ENCODE measurements around the gene KCNJ4.

The KCNJ4 gene

DNA sequence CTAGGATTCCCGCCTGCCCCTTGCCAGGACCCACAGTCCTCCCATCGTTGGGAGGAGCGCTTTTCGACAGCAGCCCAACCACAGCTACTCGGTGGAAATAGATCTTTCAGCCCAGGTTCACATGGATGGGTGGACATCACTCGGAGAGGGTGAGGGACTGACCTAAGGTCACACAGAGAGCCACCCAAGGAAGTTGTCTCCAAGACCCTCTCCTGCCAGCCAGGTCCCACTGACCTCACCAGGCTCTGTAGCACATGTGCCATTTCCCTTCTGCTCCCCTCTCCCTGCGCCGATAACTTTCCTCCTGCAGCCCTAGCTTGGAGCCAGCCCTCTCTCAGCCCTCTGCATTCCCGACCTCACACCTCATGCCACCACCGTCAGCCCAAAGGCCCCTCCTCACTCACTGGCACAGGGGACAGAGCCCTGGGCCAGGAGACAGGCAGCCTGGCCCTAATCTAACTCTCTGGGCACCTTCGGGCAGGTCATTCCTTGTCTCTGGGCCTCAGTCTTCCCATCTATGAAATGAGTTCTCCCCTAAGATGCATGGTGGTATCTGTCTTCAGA is 4.7 kb downstream of the KCNJ4 start:
- no peak overlapping the region for H3K27ac Mint-ChIP-seq
- H3K27me3 Mint-ChIP-seq, result peaks cover 92% of the 10 kb centered on the region
- peaks cover 9% of the 10 kb centered on the region for H3K4me1 Mint-ChIP-seq
- no peaks in the 10 kb centered on the region for H3K9me3 Mint-ChIP-seq
- H3K36me3 Mint-ChIP-seq, result no peaks in the 10 kb centered on the region
- H3K4me3 Mint-ChIP-seq, result no peak overlapping the region
- no peak for ATAC-seq

DNA sequence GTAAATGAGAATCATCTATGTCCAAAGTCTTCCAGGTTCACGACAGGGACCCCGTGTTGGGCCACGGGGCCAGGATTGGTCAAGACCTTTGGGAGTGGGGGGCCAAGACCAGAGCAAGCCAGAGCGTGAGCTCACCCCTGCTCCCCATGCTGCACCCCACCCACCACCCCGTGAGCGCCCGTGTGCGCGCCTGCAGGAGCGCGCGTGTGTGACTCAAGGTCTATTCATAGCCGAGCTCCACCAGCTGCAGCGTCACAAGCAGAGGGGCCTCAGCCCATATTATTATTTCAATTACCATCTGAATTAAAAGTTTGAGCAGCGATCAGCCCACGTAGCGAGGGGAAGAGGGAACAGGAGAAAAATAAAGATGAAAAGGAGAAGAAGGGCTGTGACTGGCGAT is 5.2 kb downstream of the KCNJ4 start:
- no peaks in the 10 kb centered on the region for H3K9me3 Mint-ChIP-seq
- peaks cover 9% of the 10 kb centered on the region for H3K4me1 Mint-ChIP-seq
- H3K36me3 Mint-ChIP-seq, result no peaks in the 10 kb centered on the region
- H3K27me3 Mint-ChIP-seq, result peaks cover 98% of the 10 kb centered on the region
- H3K4me3 Mint-ChIP-seq, result no peak overlapping the region
- ATAC-seq, result no peak
- no peak overlapping the region for H3K27ac Mint-ChIP-seq

- H3K27me3 Mint-ChIP-seq, result peaks cover 98% of the 10 kb centered on the region
- no peaks in the 10 kb centered on the region for H3K9me3 Mint-ChIP-seq
- no peak overlapping the region for H3K4me3 Mint-ChIP-seq
- ATAC-seq, result no peak
- peaks cover 4% of the 10 kb centered on the region for H3K4me1 Mint-ChIP-seq
- H3K27ac Mint-ChIP-seq, result no peak overlapping the region
- H3K36me3 Mint-ChIP-seq, result no peaks in the 10 kb centered on the region
Measured at GRCh38 chr22:38448945-38449745, 5.9 kb downstream of the KCNJ4 start.

- Mint-ChIP-seq H3K4me3 (no peak overlapping the region), H3K27ac (no peak overlapping the region), H3K9me3 (no peaks in the 10 kb centered on the region), H3K36me3 (no peaks in the 10 kb centered on the region), H3K4me1 (no peaks in the 10 kb centered on the region), H3K27me3 (peaks cover 91% of the 10 kb centered on the region)
- ATAC-seq, result no peak
Measured at GRCh38 chr22:38446018-38446601, 8.9 kb downstream of the KCNJ4 start.

DNA sequence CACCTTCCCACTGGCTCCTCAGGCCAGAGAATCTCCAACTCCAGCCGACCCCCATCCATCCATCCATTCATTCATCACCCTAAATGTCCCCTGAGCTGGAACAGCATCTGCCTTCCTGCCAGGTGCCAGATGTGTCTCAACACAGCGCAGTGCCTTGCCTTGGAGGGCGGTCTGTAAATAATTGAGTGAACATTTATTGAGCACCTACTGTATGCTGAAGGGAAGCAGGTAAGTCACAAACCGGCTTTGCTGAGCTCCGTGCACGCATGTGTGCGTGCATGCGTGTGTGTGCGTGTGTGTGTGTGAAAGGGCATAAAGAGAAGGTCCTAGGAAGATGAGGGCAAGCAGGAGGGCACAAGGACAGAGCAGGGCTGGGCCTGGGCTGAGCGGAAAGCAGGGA is 10.2 kb downstream of the KCNJ4 start:
- Mint-ChIP-seq H3K36me3 (no peaks in the 10 kb centered on the region), H3K9me3 (no peaks in the 10 kb centered on the region), H3K4me3 (no peak overlapping the region), H3K4me1 (no peaks in the 10 kb centered on the region), H3K27me3 (peaks cover 89% of the 10 kb centered on the region), H3K27ac (no peak overlapping the region)
- ATAC-seq, result no peak

- no peak overlapping the region for H3K4me3 Mint-ChIP-seq
- peaks cover 86% of the 10 kb centered on the region for H3K27me3 Mint-ChIP-seq
- H3K36me3 Mint-ChIP-seq, result no peaks in the 10 kb centered on the region
- H3K9me3 Mint-ChIP-seq, result no peaks in the 10 kb centered on the region
- H3K4me1 Mint-ChIP-seq, result no peaks in the 10 kb centered on the region
- no peak for ATAC-seq
- H3K27ac Mint-ChIP-seq, result no peak overlapping the region
Measured at GRCh38 chr22:38443628-38444521, 11.1 kb downstream of the KCNJ4 start.

DNA sequence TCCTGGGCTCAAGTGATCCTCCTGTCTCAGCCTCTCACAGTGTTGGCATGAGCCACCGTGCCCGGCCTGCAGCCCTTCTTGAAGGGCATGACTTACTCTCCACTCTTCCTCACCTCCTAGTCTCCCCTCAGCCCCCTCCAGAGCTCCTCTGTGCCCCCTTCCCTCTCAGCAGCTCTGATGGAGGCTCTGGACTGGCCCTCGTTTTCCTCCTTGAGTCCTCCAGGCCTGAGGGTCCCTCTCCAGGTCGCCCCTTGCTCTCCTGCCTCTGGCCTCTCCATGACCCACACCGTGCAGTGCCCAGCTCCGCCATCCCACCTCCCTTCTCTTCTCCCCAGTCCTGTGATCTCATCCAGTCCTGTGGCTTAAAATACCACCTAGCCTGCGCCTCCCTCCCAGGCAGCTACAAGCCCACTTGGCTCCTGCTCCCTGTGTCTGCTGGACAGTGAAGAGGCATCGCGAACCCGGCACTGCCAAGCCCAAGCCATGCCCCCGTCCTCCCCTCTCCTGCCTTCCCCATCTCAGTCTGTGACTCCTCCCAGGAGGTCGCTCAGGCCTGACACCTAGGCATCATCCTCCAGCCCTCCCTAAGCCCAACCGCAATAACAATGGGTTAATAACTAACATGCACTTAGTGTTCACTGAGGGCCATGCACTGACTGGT is 11.9 kb downstream of the KCNJ4 start:
- H3K4me1 Mint-ChIP-seq, result no peaks in the 10 kb centered on the region
- no peaks in the 10 kb centered on the region for H3K36me3 Mint-ChIP-seq
- H3K27me3 Mint-ChIP-seq, result peaks cover 86% of the 10 kb centered on the region
- H3K9me3 Mint-ChIP-seq, result no peaks in the 10 kb centered on the region
- H3K27ac Mint-ChIP-seq, result no peak overlapping the region
- no peak overlapping the region for H3K4me3 Mint-ChIP-seq
- ATAC-seq, result no peak

- peaks cover 85% of the 10 kb centered on the region for H3K27me3 Mint-ChIP-seq
Measured at GRCh38 chr22:38441620-38442287, 13.2 kb downstream of the KCNJ4 start.

DNA sequence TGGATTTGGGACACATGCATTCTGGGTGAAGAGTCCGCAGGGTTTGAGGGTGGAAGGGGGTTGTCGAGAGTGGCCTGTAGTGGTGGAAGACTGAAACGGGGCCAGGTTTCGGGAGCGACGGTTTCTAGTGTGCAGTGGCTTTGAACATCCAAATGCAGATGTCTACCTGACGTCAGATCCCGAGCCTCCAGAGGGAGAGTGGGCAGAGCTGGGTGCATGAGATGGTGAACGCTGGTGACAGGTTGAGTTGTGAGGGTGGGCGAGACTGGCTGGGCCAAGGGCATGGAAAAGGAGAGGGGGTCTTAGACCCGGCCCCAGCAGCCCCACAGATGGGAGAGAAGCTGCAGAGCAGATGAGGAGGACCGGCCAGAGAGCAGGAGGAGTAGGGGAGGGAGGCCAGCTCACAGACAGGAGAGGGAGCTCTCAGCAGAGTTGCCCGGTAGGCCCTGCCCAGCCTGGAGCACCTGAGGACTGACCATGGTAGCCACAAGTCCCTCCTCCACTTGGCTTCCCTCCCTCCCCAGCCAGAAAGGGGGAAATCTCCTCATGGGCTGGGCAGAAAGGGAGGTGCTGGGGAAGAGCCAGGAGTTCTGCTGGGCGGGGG is 14.2 kb downstream of the KCNJ4 start:
- ATAC-seq, result no peak
- no peaks in the 10 kb centered on the region for H3K36me3 Mint-ChIP-seq
- H3K4me1 Mint-ChIP-seq, result no peaks in the 10 kb centered on the region
- no peak overlapping the region for H3K4me3 Mint-ChIP-seq
- H3K27ac Mint-ChIP-seq, result no peak overlapping the region
- H3K27me3 Mint-ChIP-seq, result peaks cover 87% of the 10 kb centered on the region
- no peaks in the 10 kb centered on the region for H3K9me3 Mint-ChIP-seq

More at GRCh38 chr22:38441620-38442287, 13.2 kb downstream of the KCNJ4 start:
- no peaks in the 10 kb centered on the region for H3K36me3 Mint-ChIP-seq
- H3K9me3 Mint-ChIP-seq, result no peaks in the 10 kb centered on the region
- H3K4me1 Mint-ChIP-seq, result no peaks in the 10 kb centered on the region
- H3K4me3 Mint-ChIP-seq, result no peak overlapping the region
- ATAC-seq, result peak; percentile 9
- no peak overlapping the region for H3K27ac Mint-ChIP-seq

DNA sequence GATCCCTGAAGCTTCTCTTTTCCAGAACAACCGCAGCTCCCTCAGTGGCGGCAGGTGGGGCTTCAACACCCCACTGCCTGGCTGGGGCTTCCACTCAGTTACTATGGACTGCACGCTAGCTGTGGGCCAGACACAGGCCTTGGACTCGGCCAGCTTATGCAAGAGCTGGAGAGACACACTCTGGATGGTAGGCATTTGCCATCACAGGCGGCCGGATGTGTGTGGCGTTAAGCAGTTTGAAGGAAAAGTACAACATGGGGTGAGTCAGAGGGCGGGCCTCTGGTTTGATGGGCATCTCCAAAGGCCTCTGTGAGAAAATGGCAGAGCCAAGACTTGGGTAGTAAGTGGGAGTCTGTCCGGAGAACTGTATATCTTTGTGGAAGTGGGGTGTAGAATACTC is 17.6 kb downstream of the KCNJ4 start:
- Mint-ChIP-seq H3K4me3 (no peak overlapping the region), H3K36me3 (no peaks in the 10 kb centered on the region), H3K4me1 (no peaks in the 10 kb centered on the region), H3K27ac (no peak overlapping the region), H3K9me3 (no peaks in the 10 kb centered on the region), H3K27me3 (peaks cover 65% of the 10 kb centered on the region)
- ATAC-seq, result no peak

DNA sequence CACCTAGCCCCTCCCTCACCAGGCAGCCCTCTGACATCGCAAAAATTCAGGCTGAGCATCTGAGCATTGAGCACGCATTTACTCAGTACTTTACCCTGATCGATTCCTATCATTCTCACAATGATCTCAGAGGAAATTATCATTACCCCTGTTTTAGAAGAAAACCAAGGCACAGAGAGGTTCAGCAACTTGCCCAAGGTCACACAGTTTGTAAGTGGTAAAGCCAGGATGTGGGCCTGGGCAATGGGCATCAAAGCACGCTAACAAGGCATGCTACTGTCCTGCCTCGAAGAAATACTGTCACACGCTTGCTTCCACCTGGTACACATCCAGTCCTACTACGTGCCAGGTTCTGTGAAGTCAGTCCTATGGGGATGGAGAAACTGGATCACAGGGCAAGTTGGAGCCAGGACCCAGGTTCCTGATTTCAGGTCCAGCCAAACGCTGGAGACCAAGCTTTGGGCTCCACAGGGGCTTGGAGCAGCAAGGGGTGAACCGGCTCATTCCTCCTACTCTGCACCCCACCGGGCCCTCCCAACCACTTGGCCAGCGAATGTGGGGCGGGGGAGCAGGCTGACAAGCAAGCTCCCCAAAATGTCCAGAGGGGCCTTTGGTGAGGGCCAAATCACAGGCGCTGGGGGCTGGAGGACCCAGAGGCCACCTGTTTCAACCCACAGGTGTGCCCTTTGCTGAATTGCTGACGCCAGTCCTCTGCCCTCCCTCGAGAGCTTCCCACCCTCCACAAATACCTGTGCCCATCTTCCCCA is 18.2 kb downstream of the KCNJ4 start:
- Mint-ChIP-seq H3K4me1 (no peaks in the 10 kb centered on the region), H3K36me3 (no peaks in the 10 kb centered on the region), H3K4me3 (no peak overlapping the region), H3K9me3 (no peaks in the 10 kb centered on the region), H3K27ac (no peak overlapping the region), H3K27me3 (peaks cover 62% of the 10 kb centered on the region)
- no peak for ATAC-seq

DNA sequence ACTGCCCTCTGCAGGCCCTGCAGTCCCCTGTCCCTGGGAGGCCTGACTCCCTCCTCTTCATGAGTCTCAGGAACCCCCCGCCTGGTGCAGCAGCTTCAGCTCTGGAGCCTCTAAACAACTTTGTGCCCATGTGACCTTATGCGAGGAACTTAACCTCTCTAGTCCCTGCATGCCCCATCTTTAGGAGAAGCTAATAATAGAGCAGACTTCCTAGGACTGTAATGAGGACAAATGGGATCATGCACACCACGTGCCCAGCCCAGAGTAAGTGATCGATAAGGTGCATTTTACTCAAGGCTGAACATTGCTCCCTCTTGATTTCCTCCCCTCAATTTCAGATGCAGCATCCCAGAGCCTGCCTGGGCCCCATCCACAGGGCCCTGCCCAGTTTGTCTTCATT is 19.0 kb downstream of the KCNJ4 start:
- no peaks in the 10 kb centered on the region for H3K4me1 Mint-ChIP-seq
- ATAC-seq, result no peak
- peaks cover 54% of the 10 kb centered on the region for H3K27me3 Mint-ChIP-seq
- no peaks in the 10 kb centered on the region for H3K36me3 Mint-ChIP-seq
- H3K4me3 Mint-ChIP-seq, result no peak overlapping the region
- no peak overlapping the region for H3K27ac Mint-ChIP-seq
- no peaks in the 10 kb centered on the region for H3K9me3 Mint-ChIP-seq

DNA sequence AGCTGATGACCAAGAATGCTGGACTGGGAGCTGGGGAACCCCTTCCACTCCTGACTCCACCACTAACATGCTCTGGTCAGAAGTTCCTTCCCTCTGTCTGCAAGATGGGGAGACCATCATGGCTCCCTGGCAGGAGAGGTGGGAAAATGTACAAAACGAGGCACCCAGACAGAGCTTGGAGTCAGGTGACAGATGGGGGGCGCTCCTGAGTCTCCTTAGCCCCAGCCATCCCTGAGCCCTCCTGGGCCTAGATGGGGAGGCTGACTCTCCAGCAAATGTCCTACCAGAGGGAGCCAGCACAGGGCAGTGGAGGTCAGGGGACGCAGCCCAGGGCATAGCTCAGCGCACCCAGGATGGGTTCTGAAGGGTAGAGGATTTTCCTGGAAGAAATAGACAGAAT is 20.0 kb downstream of the KCNJ4 start:
- no peak overlapping the region for H3K27ac Mint-ChIP-seq
- no peaks in the 10 kb centered on the region for H3K36me3 Mint-ChIP-seq
- peaks cover 44% of the 10 kb centered on the region for H3K27me3 Mint-ChIP-seq
- no peaks in the 10 kb centered on the region for H3K9me3 Mint-ChIP-seq
- no peak overlapping the region for H3K4me3 Mint-ChIP-seq
- no peak for ATAC-seq
- H3K4me1 Mint-ChIP-seq, result no peaks in the 10 kb centered on the region

Data from stimulated activated memory B cell treated with anti-CD40 and anti-IgM and Interleukin-4, amounts not matched to agents 10 μg/mL and 1 μg/mL and 100 μg/mL, for 72 hours (primary cell).